ENCODE measurements around the gene SH3BP4. TPM values are rescaled to one million over a fixed set of nuclear protein-coding genes. Genes with fewer than 3 reads are reported as not detected.

SH3BP4 gene
- total and polyA plus RNA-seq, 2 of the 13 experiments (the other 11 are each of a cell fraction or from before 2014, with no cell fraction given): 34.6 to 99.1 TPM

GRCh38 chr2:235007664-235008457 is 56.0 kb downstream of the SH3BP4 start:
- H3K27ac ChIP-seq (ENCODE audit: extremely low read length, insufficient read depth, low read length): peak overlapping the region; percentile 23
- in situ Hi-C loops (cut with HindIII; ENCODE audit: extremely low pct_ligation_motif_present, low pct_unique_long_range_greater_than_20kb) (no loop called here), intact Hi-C loops (cut with micrococcal nuclease; ENCODE audit: unreplicated experiment) (loop anchor here (5.0 kb wide), 1 partner anchor 49 kb away; no protein-coding TSS in a partner anchor)
- H3K9me3 ChIP-seq (ENCODE audit: low read length): no peaks in the 10 kb centered on the region
- FAIRE-seq: no peak
- no TSS peak for BruUV-seq (replicated peaks)
- peaks cover 100% of the 10 kb centered on the region for H3K79me2 ChIP-seq (ENCODE audit: insufficient read depth, low read length)
- no peak overlapping the region for H3K4me3 ChIP-seq (replicated peaks in 1 of 3; ENCODE audit: insufficient read depth in 1 of 3, low read depth in 2 of 3, low read length in 3 of 3)
- peaks cover 63% of the 10 kb centered on the region for H3K4me1 ChIP-seq (ENCODE audit: insufficient read depth, low read length)
- peaks cover 17 to 59% of the 10 kb centered on the region in 2 experiments for H3K36me3 ChIP-seq (replicated peaks in 1 of 2; ENCODE audit: control insufficient read depth in 1 of 2, insufficient read depth in 2 of 2, low read length in 2 of 2)
- ATAC-seq: no peak
- WGBS (ENCODE audit: low lambda C conversion rate): 93% methylated on average over 25 of the region's 25 CpGs
- no peak overlapping the region for H3K4me2 ChIP-seq (ENCODE audit: low read depth, low read length)
- ChIA-PET POLR2A (interaction anchor here (0.6 to 2.6 kb wide), 3 partner anchors 10 to 27 kb away, joined by 3 to 24 read pairs (median 11); no protein-coding TSS in a partner anchor), CTCF (ENCODE audit: low intra/inter-chr PET ratio, low total read pairs) (no interaction called here)
- no peak overlapping the region for H3K9ac ChIP-seq (ENCODE audit: insufficient read depth, low read depth, low read length)
- no peaks in the 10 kb centered on the region for H3K27me3 ChIP-seq (ENCODE audit: control insufficient read depth in 1 of 2, insufficient read depth in 2 of 2, low read length in 2 of 2)
- DNase-seq (ENCODE audit: low spot score): no peak
- peaks cover 99% of the 10 kb centered on the region for H4K20me1 ChIP-seq (ENCODE audit: insufficient read depth, low read length)
- no peak overlapping the region for H2AFZ ChIP-seq (ENCODE audit: low read length)
- TF ChIP-seq FOXO1 (CRISPR knock-in tag; IDR thresholded peaks at IDR 0.05) (0 out of 2 replicates have a peak, but pooled peaks have one; percentile 7), POLR2A (IDR thresholded peaks at IDR 0.05; ENCODE audit: insufficient read depth in 1 of 2, low read depth in 2 of 2, low read length in 2 of 2) (0 out of 4 replicates have a peak, but pooled peaks of 1 of the 2 experiments have one; percentile 2), SP5 (CRISPR knock-in tag; IDR thresholded peaks at IDR 0.05; ENCODE audit: borderline replicate concordance, low read depth) (no peak), ZNF317 (CRISPR knock-in tag; IDR thresholded peaks at IDR 0.05) (no peak), ZNF772 (CRISPR knock-in tag; IDR thresholded peaks at IDR 0.05) (no peak), PRMT3 (CRISPR knock-in tag; IDR thresholded peaks at IDR 0.05; ENCODE audit: borderline replicate concordance, low read depth) (0 out of 2 replicates have a peak, but pooled peaks have one; percentile 43), HNRNPL (IDR thresholded peaks at IDR 0.05; ENCODE audit: low read depth, low read length) (peak; percentile 53; the same call in 1 of the 2 replicates), ZFP37 (CRISPR knock-in tag; IDR thresholded peaks at IDR 0.05; ENCODE audit: borderline replicate concordance) (no peak), ZNF572 (CRISPR knock-in tag; IDR thresholded peaks at IDR 0.05) (no peak), AGO2 (optimal IDR thresholded peaks at IDR 0.05; ENCODE audit: low read depth, low read length) (peak; percentile 89), GABPB1 (CRISPR knock-in tag; IDR thresholded peaks at IDR 0.05) (0 out of 2 replicates have a peak, but pooled peaks have one; percentile 15), ZHX2 (IDR thresholded peaks at IDR 0.05; ENCODE audit: low read depth) (no peak), ZHX2 (CRISPR knock-in tag; IDR thresholded peaks at IDR 0.05; ENCODE audit: borderline replicate concordance) (no peak), ZNF687 (CRISPR knock-in tag; IDR thresholded peaks at IDR 0.05) (peak; percentile 37; the same call in 1 of the 2 replicates)

Data from HepG2 (cell line).